Esophagus squamous epithelium (tissue), 4 donors: ENCODE measurements around the gene IP6K3.

Experiments
- POLR2A ChIP-seq, 4 donors: fragments of 450-650 bp; IDR thresholded peaks; one replicate each; pipeline ENCODE4 v1.6.1; 2017; ENCODE audit warnings: antibody characterized with exemption in 4 of 4, mild to moderate bottlenecking in 4 of 4, moderate library complexity in 3 of 4
- TF ChIP-seq, protein P1 (sequence below), 6 experiments: fragments of 450-650 bp in 4 of 6; fragments of 200-600 bp in 2 of 6; sonication (generic) in 2 of 6; IDR thresholded peaks; one replicate each; pipeline ENCODE4 v1.5.1; 2016 to 2019; ENCODE audit warnings: antibody characterized with exemption in 6 of 6, mild to moderate bottlenecking in 4 of 6, moderate library complexity in 4 of 6

DNA sequence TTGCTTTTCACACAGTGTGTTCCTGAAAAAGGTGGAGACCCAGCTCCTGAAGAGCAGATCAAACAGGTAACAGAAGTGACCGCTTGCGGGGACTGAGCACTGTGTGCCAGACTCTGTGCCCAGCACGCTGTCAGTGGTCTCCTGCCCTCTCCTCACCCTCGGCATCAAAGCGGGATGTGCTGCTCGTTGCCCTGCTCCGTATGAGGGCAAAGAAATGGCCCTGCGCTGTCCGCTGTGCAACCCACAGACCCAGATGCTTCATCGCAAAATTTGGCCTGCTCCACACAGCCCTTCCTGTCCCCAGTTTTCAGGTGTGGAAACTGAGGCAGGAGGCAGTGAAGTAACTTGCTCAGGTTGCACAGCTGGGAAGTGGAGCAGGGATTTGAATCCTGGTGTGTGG is 48.9 kb downstream of the IP6K3 start:
- TF ChIP-seq, protein P1, sequence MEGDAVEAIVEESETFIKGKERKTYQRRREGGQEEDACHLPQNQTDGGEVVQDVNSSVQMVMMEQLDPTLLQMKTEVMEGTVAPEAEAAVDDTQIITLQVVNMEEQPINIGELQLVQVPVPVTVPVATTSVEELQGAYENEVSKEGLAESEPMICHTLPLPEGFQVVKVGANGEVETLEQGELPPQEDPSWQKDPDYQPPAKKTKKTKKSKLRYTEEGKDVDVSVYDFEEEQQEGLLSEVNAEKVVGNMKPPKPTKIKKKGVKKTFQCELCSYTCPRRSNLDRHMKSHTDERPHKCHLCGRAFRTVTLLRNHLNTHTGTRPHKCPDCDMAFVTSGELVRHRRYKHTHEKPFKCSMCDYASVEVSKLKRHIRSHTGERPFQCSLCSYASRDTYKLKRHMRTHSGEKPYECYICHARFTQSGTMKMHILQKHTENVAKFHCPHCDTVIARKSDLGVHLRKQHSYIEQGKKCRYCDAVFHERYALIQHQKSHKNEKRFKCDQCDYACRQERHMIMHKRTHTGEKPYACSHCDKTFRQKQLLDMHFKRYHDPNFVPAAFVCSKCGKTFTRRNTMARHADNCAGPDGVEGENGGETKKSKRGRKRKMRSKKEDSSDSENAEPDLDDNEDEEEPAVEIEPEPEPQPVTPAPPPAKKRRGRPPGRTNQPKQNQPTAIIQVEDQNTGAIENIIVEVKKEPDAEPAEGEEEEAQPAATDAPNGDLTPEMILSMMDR (IDR thresholded peaks at IDR 0.05), result no peak
- TF ChIP-seq POLR2A (IDR thresholded peaks at IDR 0.05), result no peak
